Limb (tissue), 2 donors: ENCODE measurements around the gene TMEM234.

ENCODE experiments used
- DNase-seq, 2 donors: peaks; one replicate each; pipeline ENCODE4 v3.0.0-alpha.2; 2016; ENCODE audit errors: extremely low spot score in 2 of 2

Gene TMEM234

GRCh38 chr1:32240140-32240951 lies 18.2 kb upstream of the TMEM234 start:
- peak in 1 of 2 donors; percentile 76 for DNase-seq

- no peak for DNase-seq
These were observed 17.6 kb upstream of the TMEM234 start for GRCh38 chr1:32239790-32240139.

DNA sequence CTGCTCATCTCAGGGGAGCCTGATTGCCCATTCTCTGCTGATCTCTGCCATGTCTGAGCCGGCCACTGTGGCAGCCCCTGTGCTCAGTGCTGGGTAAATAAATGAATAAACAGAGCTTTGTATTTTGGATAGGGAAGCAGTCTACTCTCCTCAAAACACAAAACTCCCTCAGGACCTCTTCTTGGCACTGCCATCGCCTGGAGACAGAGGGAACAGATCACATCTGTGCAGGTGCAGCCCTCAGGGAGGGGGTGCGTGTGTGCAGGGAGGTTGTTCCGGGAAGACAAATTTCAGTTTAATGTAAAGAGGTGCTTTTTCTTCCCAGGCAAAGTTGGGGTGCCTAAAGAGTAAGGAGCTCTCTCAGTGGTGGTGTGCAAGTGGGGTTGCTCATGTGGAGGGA lies 17.2 kb upstream of the TMEM234 start:
- DNase-seq, result no peak

DNA sequence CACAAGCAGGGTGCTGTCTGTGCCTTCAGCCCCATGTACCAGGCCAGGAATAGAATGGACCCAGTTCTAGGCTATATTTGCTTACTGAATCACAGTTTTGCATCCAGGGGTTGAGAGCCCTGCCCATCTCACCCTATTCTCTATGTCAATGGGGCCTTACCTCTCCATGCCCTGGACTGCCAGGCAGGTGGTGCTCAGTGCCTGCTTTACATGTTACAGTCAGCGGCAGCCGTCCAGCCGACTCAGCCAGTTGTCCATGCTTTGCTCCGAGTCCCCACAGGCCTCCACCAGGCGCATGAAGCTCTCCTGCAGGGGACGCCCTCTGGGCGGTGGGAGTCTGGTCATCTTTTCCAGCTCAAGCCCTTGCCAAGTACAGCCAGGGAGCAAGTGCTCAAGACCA lies 12.6 kb upstream of the TMEM234 start:
- no peak for DNase-seq

- no peak for DNase-seq
These were observed 10.6 kb upstream of the TMEM234 start for GRCh38 chr1:32232558-32233304.

- no peak for DNase-seq
These were observed 9.8 kb upstream of the TMEM234 start for GRCh38 chr1:32231843-32232432.

GRCh38 chr1:32228771-32229170 lies 6.6 kb upstream of the TMEM234 start:
- DNase-seq, result no peak

- DNase-seq, result no peak
These were observed 2.1 kb upstream of the TMEM234 start for GRCh38 chr1:32224285-32224684.

DNA sequence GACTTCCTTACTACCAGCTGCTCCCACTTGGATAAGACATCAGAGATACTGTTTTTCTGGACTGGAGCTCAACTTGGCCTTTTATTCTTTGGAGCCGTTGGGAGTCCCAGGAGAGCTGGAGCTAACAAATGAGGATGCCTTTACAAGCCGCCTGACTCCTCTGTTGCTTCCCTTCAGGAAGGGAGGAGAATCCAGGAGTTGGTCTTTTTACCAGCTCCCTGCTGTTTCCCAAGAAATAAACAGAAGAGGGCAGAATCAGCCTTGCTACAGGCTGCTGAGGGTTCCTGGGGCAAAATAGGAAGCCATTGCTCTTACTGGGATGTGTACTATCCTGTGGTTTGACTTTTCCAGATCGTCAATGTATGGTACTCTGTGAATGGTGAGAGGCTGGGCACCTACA lies 1.5 kb upstream of the TMEM234 start:
- DNase-seq, result no peak

DNA sequence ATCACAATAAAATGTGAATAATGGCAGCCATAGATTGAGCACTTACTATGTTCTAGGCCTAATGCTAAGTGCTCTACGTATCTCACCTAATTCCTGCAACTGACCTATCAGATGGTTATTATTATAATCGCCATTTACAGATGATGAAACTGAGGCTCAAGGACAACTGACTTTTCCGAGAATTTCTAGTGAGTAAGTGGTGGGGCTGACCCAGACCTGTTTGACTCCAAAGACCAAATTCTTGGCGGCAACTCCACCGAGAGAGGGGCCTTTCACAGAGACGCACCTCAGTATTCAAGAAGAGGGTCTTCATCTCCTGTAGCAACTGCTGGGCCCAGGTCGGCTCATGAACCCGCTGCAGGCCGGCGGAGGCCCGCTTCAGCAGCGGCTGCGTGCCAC lies 573 bp downstream of the TMEM234 start:
- no peak for DNase-seq

- no peak for DNase-seq
These were observed 1.2 kb downstream of the TMEM234 start for GRCh38 chr1:32220746-32221580.

DNA sequence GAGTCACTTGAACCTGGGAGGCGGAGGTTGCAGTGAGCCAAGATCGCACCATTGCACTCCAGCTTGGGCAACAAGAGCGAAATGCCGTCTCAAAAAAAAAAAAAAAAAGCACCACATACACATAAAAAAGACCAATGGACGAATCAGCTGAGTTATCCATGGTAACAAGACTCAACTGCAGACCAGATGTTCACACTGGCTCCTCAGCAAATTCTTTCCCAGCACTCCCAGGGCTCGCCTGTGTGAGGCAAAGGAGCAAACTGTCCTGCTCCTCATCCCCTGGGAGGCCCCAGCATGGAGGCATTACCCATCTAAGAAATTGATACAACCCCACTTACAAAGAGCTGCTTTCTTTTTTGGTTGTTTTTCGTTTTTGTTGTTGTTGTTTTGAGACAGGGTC lies 3.1 kb downstream of the TMEM234 start:
- no peak for DNase-seq

DNA sequence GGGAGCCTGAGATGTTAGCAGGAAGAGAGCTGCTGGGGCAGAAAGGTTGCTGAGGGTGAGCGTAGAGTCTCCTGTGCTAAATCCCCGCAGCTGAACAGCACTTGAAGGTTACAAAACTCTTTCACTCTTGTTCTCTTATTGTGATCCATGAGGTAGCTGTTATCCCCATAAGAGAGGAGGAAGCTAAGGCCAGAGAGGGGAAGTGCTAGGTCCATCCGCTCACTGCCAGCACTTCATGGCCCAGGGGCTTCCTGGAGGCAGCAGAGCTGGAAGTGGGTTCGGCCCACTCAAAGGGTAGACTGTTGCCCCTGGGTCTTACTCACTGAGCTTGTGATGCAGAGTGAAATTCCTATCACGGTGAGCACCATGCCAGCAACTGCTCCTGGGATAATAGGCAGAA lies 5.6 kb downstream of the TMEM234 start:
- DNase-seq, result no peak

DNA sequence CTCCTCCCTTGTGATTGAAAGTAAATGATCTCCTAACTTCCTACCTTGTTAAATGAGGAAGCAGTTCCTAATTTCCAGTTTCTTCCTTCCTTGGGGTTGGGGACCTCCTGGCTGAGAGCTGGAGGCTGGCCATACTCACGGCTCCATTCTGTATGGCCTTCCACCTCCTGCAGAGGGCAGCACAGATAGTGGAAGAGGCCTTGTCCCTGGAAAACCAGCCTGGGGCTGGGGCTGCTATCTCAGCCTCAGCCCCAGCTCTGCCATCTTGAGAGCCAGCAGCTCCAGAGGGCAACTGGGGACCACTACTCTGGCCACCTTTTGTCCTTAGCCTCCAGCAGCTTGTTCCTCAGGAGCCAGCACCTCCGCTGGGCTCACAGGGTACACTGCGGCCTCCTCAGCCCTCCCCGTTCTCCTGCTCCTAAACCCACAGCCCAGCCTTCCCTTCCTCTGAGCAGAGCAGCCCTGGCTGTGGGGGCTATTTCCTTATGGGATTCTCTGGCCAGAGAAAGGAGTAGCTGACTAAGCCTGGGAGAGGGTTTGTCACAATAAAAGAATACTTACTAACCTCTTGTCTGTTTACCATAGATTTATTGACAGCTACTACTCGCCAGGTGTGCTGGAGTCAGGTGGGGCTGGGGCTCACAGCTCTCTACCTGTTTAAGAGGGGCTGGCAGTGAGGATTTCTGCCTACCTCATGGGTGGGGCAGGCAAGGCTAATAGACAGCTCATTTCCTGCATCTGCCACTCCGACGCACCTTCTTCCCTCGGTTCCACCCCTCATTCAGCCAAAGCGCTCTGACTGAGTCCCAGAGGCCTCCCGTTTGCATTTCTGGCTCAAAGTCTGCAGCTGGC lies 6.3 kb downstream of the TMEM234 start:
- DNase-seq, result peak; percentile 35 to 66

DNA sequence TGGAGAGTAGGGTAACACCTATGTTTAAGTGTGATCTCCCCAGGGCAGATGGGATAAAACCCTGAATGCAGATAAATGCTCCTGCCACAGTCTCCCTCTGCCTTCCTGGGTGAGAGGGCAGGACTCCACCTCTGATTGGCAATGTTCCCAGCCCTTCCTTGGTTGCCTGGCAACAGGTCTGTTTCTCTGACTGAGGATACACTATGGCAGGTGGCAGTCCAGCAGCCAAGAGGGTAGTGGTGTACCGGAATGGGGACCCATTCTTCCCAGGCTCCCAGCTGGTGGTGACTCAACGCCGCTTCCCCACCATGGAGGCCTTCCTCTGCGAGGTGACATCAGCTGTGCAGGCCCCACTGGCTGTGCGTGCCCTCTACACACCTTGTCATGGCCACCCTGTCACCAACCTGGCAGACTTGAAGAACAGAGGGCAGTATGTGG lies 13.2 kb downstream of the TMEM234 start, which contains the start of gene DCDC2B:
Gene DCDC2B (plus strand): TSS at position 199 of the 438 bp plus-strand sequence. CDS start 5 bp downstream, at position 204.
- peak in 1 of 2 donors; percentile 23 for DNase-seq

- DNase-seq, result no peak
These were observed 13.7 kb downstream of the TMEM234 start for GRCh38 chr1:32208469-32208868.

- DNase-seq, result peak; percentile 83 to 93
These were observed 16.5 kb downstream of the TMEM234 start, which contains the start of gene IQCC for GRCh38 chr1:32205401-32206370. Gene IQCC (plus strand): TSS chr1:32205671. CDS start chr1:32205682, 11 bp downstream.

GRCh38 chr1:32204943-32205361 lies 17.2 kb downstream of the TMEM234 start:
- no peak for DNase-seq
